Trophoblast cell (in vitro differentiated cells and primary cell): ENCODE data around the gene TMEM135.
"Not testable (repeated sequence)": the region's sequence is repeated elsewhere in the genome, so short reads cannot be mapped to it uniquely, and the experiment has no call there.

Experiments
- DNase-seq, 2 donors: peaks; one replicate each; pipeline ENCODE4 v3.0.0-alpha.2; 2016
- H2AFZ ChIP-seq: 2 replicates; pipeline ENCODE4 v1.6.1; 2013; ENCODE audit warnings: low read length, moderate library complexity, mild to moderate bottlenecking; ENCODE audit not compliant: insufficient read depth, poor library complexity
- H2AK5ac ChIP-seq: 2 replicates; pipeline ENCODE4 v1.6.1; 2013; ENCODE audit warnings: mild to moderate bottlenecking, low read length
- H2BK120ac ChIP-seq: 2 replicates; pipeline ENCODE4 v1.6.1; 2013; ENCODE audit warnings: low read length, mild to moderate bottlenecking, moderate library complexity; ENCODE audit not compliant: insufficient read depth, poor library complexity
- H2BK12ac ChIP-seq: 2 replicates; pipeline ENCODE4 v1.6.1; 2013; ENCODE audit warnings: mild to moderate bottlenecking, low read length, moderate library complexity
- H2BK5ac ChIP-seq: 2 replicates; pipeline ENCODE4 v1.6.1; 2013; ENCODE audit warnings: low read length, low read depth, moderate library complexity, mild to moderate bottlenecking; ENCODE audit not compliant: poor library complexity
- H3K14ac ChIP-seq: 2 replicates; pipeline ENCODE4 v1.6.1; 2013; ENCODE audit warnings: mild to moderate bottlenecking, low read length
- H3K18ac ChIP-seq: 2 replicates; pipeline ENCODE4 v1.6.1; 2013; ENCODE audit warnings: mild to moderate bottlenecking, low read length
- H3K23ac ChIP-seq: 2 replicates; pipeline ENCODE4 v1.6.1; 2013; ENCODE audit warnings: low read length
- H3K27ac ChIP-seq: 2 replicates; pipeline ENCODE4 v1.5.1; 2013; ENCODE audit warnings: low read depth, mild to moderate bottlenecking, inconsistent platforms, low read length, moderate library complexity
- H3K27me3 ChIP-seq: 2 replicates; pipeline ENCODE4 v1.6.1; 2013; ENCODE audit warnings: inconsistent platforms, mild to moderate bottlenecking, low read length, moderate library complexity; ENCODE audit not compliant: insufficient read depth
- H3K36me3 ChIP-seq, 2 experiments: 1 replicate in 1 of 2; 2 replicates in 1 of 2; pipeline ENCODE4 v1.6.1; 2013; ENCODE audit warnings: low read length in 2 of 2, mild to moderate bottlenecking in 2 of 2, moderate library complexity in 1 of 2; ENCODE audit not compliant: insufficient read depth in 2 of 2, control insufficient read depth in 1 of 2
- H3K4ac ChIP-seq: 2 replicates; pipeline ENCODE4 v1.6.1; 2013; ENCODE audit warnings: low read depth, mild to moderate bottlenecking, low read length, moderate library complexity
- H3K4me1 ChIP-seq, 2 experiments: 1 replicate in 1 of 2; 2 replicates in 1 of 2; pipeline ENCODE4 v1.6.1; 2013; ENCODE audit warnings: low read length in 2 of 2, mild to moderate bottlenecking in 2 of 2, moderate library complexity in 1 of 2; ENCODE audit not compliant: insufficient read depth in 2 of 2, control insufficient read depth in 1 of 2
- H3K4me2 ChIP-seq: 2 replicates; pipeline ENCODE4 v1.6.1; 2013; ENCODE audit warnings: inconsistent platforms, mild to moderate bottlenecking, low read length, moderate library complexity
- H3K4me3 ChIP-seq: 2 replicates; pipeline ENCODE4 v1.5.1; 2013; ENCODE audit warnings: mild to moderate bottlenecking, low read depth, low read length, inconsistent platforms
- H3K79me1 ChIP-seq: one replicate; pipeline ENCODE4 v1.6.1; 2013; ENCODE audit warnings: low read length
- H3K79me2 ChIP-seq: 2 replicates; pipeline ENCODE4 v1.6.1; 2013; ENCODE audit warnings: low read length, mild to moderate bottlenecking; ENCODE audit not compliant: control insufficient read depth, insufficient read depth, poor library complexity
- H3K9ac ChIP-seq: 2 replicates; pipeline ENCODE4 v1.6.1; 2013; ENCODE audit warnings: mild to moderate bottlenecking, low read length
- H3K9me3 ChIP-seq: 2 replicates; pipeline ENCODE4 v1.6.1; 2013; ENCODE audit warnings: low read depth, mild to moderate bottlenecking, control low read depth, inconsistent platforms, low read length; ENCODE audit not compliant: insufficient read depth
- H4K12ac ChIP-seq: 2 replicates; pipeline ENCODE4 v1.6.1; 2013; ENCODE audit warnings: low read depth, mild to moderate bottlenecking, low read length, moderate library complexity
- H4K8ac ChIP-seq: 2 replicates; pipeline ENCODE4 v1.6.1; 2013; ENCODE audit warnings: low read depth, mild to moderate bottlenecking, low read length, moderate library complexity
- H4K91ac ChIP-seq: one replicate; pipeline ENCODE4 v1.6.1; 2013; ENCODE audit warnings: low read depth, mild to moderate bottlenecking, low read length, moderate library complexity
- WGBS: extraction: QIAGEN DNeasy Blood & Tissue Kit; methylation state at CpG from one replicate; pipeline ENCODE4 v1.1.7; 2013; ENCODE audit warnings: missing lambda C conversion rate; ENCODE audit not compliant: insufficient read length, insufficient coverage; ENCODE audit errors: extremely low coverage; 5-methylcytosine and 5-hydroxymethylcytosine counted together

The TMEM135 gene

GRCh38 chr11:87156970-87157369 is 119.2 kb downstream of the TMEM135 start:
- Histone ChIP-seq H3K18ac (no peak overlapping the region), H3K4ac (no peak overlapping the region), H2AFZ (no peak overlapping the region), H3K79me2 (no peaks in the 10 kb centered on the region), H3K9ac (no peak overlapping the region), H3K14ac (no peak overlapping the region), H3K4me3 (no peak overlapping the region), H3K27me3 (no peaks in the 10 kb centered on the region), H2BK5ac (no peak overlapping the region), H3K4me1 (no peaks in the 10 kb centered on the region), H2BK12ac (no peak overlapping the region), H3K36me3 (no peaks in the 10 kb centered on the region), H3K4me2 (no peak overlapping the region), H4K12ac (no peak overlapping the region), H3K27ac (no peak overlapping the region), H3K9me3 (no peaks in the 10 kb centered on the region), H3K23ac (no peak overlapping the region), H2BK120ac (no peak overlapping the region), H3K79me1 (no peaks in the 10 kb centered on the region), H4K8ac (no peak overlapping the region), H4K91ac (no peak overlapping the region), H2AK5ac (no peak overlapping the region)
- WGBS, result no CpG with 5 or more reads among the region's 2 CpGs
- no peak for DNase-seq

- not testable (repeated sequence) for H2AK5ac ChIP-seq, H3K18ac ChIP-seq, H3K4me3 ChIP-seq, H3K4me1 ChIP-seq, H3K79me1 ChIP-seq, H3K27ac ChIP-seq, H3K9me3 ChIP-seq, H3K4me2 ChIP-seq, H4K12ac ChIP-seq, H2AFZ ChIP-seq, H3K14ac ChIP-seq, H3K23ac ChIP-seq, H2BK120ac ChIP-seq, H2BK5ac ChIP-seq, H3K4ac ChIP-seq, H3K79me2 ChIP-seq, H3K27me3 ChIP-seq, H3K9ac ChIP-seq, H2BK12ac ChIP-seq, H3K36me3 ChIP-seq, H4K91ac ChIP-seq, H4K8ac ChIP-seq, DNase-seq
- WGBS, result no CpG with 5 or more reads among the region's 3 CpGs
Observed at GRCh38 chr11:87169076-87169475, 131.3 kb downstream of the TMEM135 start.

- Histone ChIP-seq H3K27me3 (no peaks in the 10 kb centered on the region), H4K91ac (no peak overlapping the region), H3K79me1 (no peaks in the 10 kb centered on the region), H3K4me1 (peaks cover 3 to 7% of the 10 kb centered on the region in 2 experiments), H3K4me2 (no peak overlapping the region), H3K18ac (no peak overlapping the region), H2AK5ac (no peak overlapping the region), H2BK12ac (no peak overlapping the region), H3K4me3 (no peak overlapping the region), H3K4ac (no peak overlapping the region), H3K9ac (no peak overlapping the region), H3K23ac (no peak overlapping the region), H3K79me2 (no peaks in the 10 kb centered on the region), H3K9me3 (no peaks in the 10 kb centered on the region), H2AFZ (no peak overlapping the region), H4K12ac (no peak overlapping the region), H2BK120ac (no peak overlapping the region), H3K27ac (no peak overlapping the region), H2BK5ac (no peak overlapping the region), H4K8ac (no peak overlapping the region), H3K14ac (no peak overlapping the region), H3K36me3 (no peaks in the 10 kb centered on the region)
- no peak for DNase-seq
- WGBS, result no CpG with 5 or more reads among the region's 3 CpGs
Observed at GRCh38 chr11:87173185-87174039, 135.7 kb downstream of the TMEM135 start.

GRCh38 chr11:87174870-87175269 is 137.1 kb downstream of the TMEM135 start:
- no peak overlapping the region for H2AK5ac ChIP-seq
- no peak overlapping the region for H3K23ac ChIP-seq
- peaks cover 3 to 7% of the 10 kb centered on the region in 2 experiments for H3K4me1 ChIP-seq
- H3K14ac ChIP-seq, result no peak overlapping the region
- H3K4me3 ChIP-seq, result no peak overlapping the region
- H3K36me3 ChIP-seq, result no peaks in the 10 kb centered on the region
- no peak overlapping the region for H3K27ac ChIP-seq
- H3K18ac ChIP-seq, result no peak overlapping the region
- DNase-seq, result no peak
- H3K9me3 ChIP-seq, result no peaks in the 10 kb centered on the region
- H3K79me1 ChIP-seq, result no peaks in the 10 kb centered on the region
- no peaks in the 10 kb centered on the region for H3K79me2 ChIP-seq
- H4K91ac ChIP-seq, result no peak overlapping the region
- no peak overlapping the region for H4K12ac ChIP-seq
- no peak overlapping the region for H4K8ac ChIP-seq
- no peak overlapping the region for H2BK5ac ChIP-seq
- H2BK120ac ChIP-seq, result no peak overlapping the region
- H3K9ac ChIP-seq, result no peak overlapping the region
- no peak overlapping the region for H2BK12ac ChIP-seq
- H3K27me3 ChIP-seq, result no peaks in the 10 kb centered on the region
- no peak overlapping the region for H3K4me2 ChIP-seq
- H2AFZ ChIP-seq, result no peak overlapping the region
- H3K4ac ChIP-seq, result no peak overlapping the region
